Left lung (tissue), 10 donors: ENCODE results near the gene PIGC. TPM values are rescaled to one million over a fixed set of nuclear protein-coding genes. Genes with fewer than 3 reads are reported as not detected.

Experiments
- ATAC-seq: fragments of 200-7000 bp; cut with Tn5 transposase; one replicate; pipeline ENCODE4 v1.9.1; 2020; ENCODE audit warnings: moderate library complexity
- DNase-seq, 4 donors: peaks; one replicate each; pipeline ENCODE4 v3.0.0-alpha.2; 2013 to 2020
- H3K27ac ChIP-seq, 2 donors: fragments of 200-600 bp; sonication (generic) in 1 of 2; one replicate each; pipeline versions ENCODE4 v1.5.0 to v1.8.0; 2020 to 2021
- H3K27me3 ChIP-seq, 2 donors: fragments of 200-600 bp; sonication (generic) in 1 of 2; one replicate each; pipeline versions ENCODE4 v1.5.0 to v1.8.0; 2020 to 2021
- H3K36me3 ChIP-seq, 2 donors: fragments of 200-600 bp; sonication (generic) in 1 of 2; one replicate each; pipeline versions ENCODE4 v1.5.0 to v1.8.0; 2020 to 2021
- H3K4me1 ChIP-seq, 2 donors: fragments of 200-600 bp; one replicate each; pipeline ENCODE4 v1.8.0; 2021
- H3K4me3 ChIP-seq, 2 donors: fragments of 200-600 bp; sonication (generic) in 1 of 2; one replicate each; pipeline versions ENCODE4 v1.5.0 to v1.8.0; 2020 to 2021; ENCODE audit warnings: mild to moderate bottlenecking in 1 of 2
- H3K9me3 ChIP-seq, 2 donors: fragments of 200-600 bp; sonication (generic) in 1 of 2; one replicate each; pipeline versions ENCODE4 v1.5.0 to v1.8.0; 2020 to 2021
- intact Hi-C, 2 donors: fragments of 100-400 bp; cut with DNase I; formaldehyde crosslinking; loops; one replicate each; pipeline versions ENCODE4 v1.11.2 to v1.14.2; 2022
- polyA plus RNA-seq, 6 donors: library from polyadenylated mRNA; unstranded; fragments of 120-200 nt; gene quantifications; one replicate each; pipeline ENCODE4 v1.2.1, GENCODE V29; 2013; ENCODE audit not compliant: insufficient read length in 6 of 6
- total RNA-seq, 2 donors: library from RNA; stranded (reverse); fragmentation: NEBNext Ultra II Directional; extraction: Animal tissue kit (Norgen Biotek cat#: 25700); gene quantifications; one replicate each; pipeline ENCODE4 v1.2.1, GENCODE V29; 2021
- TF ChIP-seq, protein P1 (sequence below), 2 donors: fragments of 200-600 bp; sonication (generic) in 1 of 2; IDR thresholded peaks; one replicate each; pipeline versions ENCODE4 v1.5.0 to v1.8.0; 2021; ENCODE audit warnings: antibody characterized with exemption in 2 of 2
- donor health status: DM: no; HTN: yes; CAD: no.
- donor health status: DM: no; HTN: no; CAD: no.

Gene PIGC
- total and polyA plus RNA-seq, 8 donors = 22.3 to 45.8 (median 44.1) TPM

DNA sequence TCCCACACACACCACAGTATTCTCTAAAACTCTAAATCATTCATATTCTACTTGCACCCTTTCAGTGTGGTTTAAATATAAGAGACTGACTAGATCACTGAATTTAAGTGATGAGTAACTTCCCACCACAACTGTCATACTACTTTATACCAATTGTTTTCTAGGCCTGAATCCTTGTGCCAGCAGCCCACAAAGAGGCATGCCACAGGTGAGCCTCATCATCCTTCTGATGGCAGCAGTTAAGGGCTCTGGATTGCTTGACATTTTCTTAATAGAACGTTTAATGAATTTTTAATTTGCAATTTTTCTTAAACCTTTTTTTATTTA lies 13.8 kb downstream of the PIGC start:
- H3K36me3 ChIP-seq = no peaks in the 10 kb centered on the region
- intact Hi-C loops = loop anchor here in 1 of 2 donors (10.0 kb wide), 1 partner anchor 425 kb away; no protein-coding TSS in a partner anchor
- no peaks in the 10 kb centered on the region for H3K9me3 ChIP-seq
- peaks cover 0 to 5% of the 10 kb centered on the region in 2 donors for H3K4me1 ChIP-seq
- TF ChIP-seq, protein P1, sequence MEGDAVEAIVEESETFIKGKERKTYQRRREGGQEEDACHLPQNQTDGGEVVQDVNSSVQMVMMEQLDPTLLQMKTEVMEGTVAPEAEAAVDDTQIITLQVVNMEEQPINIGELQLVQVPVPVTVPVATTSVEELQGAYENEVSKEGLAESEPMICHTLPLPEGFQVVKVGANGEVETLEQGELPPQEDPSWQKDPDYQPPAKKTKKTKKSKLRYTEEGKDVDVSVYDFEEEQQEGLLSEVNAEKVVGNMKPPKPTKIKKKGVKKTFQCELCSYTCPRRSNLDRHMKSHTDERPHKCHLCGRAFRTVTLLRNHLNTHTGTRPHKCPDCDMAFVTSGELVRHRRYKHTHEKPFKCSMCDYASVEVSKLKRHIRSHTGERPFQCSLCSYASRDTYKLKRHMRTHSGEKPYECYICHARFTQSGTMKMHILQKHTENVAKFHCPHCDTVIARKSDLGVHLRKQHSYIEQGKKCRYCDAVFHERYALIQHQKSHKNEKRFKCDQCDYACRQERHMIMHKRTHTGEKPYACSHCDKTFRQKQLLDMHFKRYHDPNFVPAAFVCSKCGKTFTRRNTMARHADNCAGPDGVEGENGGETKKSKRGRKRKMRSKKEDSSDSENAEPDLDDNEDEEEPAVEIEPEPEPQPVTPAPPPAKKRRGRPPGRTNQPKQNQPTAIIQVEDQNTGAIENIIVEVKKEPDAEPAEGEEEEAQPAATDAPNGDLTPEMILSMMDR (IDR thresholded peaks at IDR 0.05) = no peak
- DNase-seq = no peak
- no peaks in the 10 kb centered on the region for H3K27me3 ChIP-seq
- H3K27ac ChIP-seq = no peak overlapping the region
- ATAC-seq = no peak
- H3K4me3 ChIP-seq = no peak overlapping the region

- TF ChIP-seq, protein P1 (IDR thresholded peaks at IDR 0.05) = peak; percentile 42 to 69
- H3K4me3 ChIP-seq = no peak overlapping the region
- H3K4me1 ChIP-seq = peaks cover 0 to 5% of the 10 kb centered on the region in 2 donors
- H3K27ac ChIP-seq = no peak overlapping the region
- H3K9me3 ChIP-seq = no peaks in the 10 kb centered on the region
- ATAC-seq = peak; percentile 81
- no peaks in the 10 kb centered on the region for H3K36me3 ChIP-seq
- intact Hi-C loops = loop anchor here in 1 of 2 donors (10.0 kb wide), 1 partner anchor 425 kb away; no protein-coding TSS in a partner anchor
- no peaks in the 10 kb centered on the region for H3K27me3 ChIP-seq
- DNase-seq = peak in 2 of 4 donors; percentile 49 to 70
These were observed 14.3 kb downstream of the PIGC start for GRCh38 chr1:172429331-172430127.

DNA sequence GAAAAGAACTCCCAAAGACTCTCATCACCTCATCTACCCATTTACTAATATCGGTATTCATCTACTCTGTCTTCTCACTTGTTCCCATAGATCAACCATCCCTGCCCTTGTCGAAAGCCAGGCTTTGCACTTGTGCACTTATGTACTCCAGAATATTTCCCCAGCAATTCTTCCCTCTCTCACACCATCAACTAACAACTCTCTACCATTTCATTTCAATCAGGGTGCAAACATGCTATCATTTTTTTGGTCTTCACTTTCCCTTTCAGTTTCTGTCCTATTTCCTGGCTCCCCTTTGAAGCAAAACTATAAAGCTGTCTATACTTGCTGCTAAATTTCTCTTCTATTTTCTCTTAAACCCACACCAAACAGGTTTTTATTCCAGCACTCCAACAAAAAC lies 16.7 kb downstream of the PIGC start:
- H3K4me3 ChIP-seq = no peak overlapping the region
- H3K36me3 ChIP-seq = no peaks in the 10 kb centered on the region
- H3K4me1 ChIP-seq = peaks cover 0 to 5% of the 10 kb centered on the region in 2 donors
- H3K27ac ChIP-seq = no peak overlapping the region
- no peaks in the 10 kb centered on the region for H3K27me3 ChIP-seq
- no peaks in the 10 kb centered on the region for H3K9me3 ChIP-seq
- intact Hi-C loops = no loop called here
- ATAC-seq (no peak), DNase-seq (no peak)
- TF ChIP-seq, protein P1 (IDR thresholded peaks at IDR 0.05) = no peak

DNA sequence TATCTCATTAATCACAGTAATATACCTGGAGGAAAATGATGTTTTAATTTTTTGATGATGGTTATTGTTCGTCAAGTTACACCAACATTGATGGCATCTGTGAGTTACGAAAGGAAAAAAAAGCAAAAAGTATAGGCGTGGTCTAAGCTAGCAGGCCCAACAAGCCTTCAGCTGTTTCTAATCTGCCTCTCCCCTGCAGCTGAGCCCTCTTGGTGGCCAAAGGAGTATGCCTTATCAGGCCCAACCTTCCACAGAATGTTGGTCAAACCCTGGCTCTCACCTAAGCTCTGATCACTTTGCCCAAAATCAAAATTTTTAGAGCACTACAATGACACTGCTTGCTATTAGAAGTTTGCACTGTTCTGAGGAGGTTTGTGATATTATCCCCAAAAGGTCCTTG lies 18.5 kb downstream of the PIGC start:
- H3K27ac ChIP-seq = no peak overlapping the region
- ATAC-seq (no peak), DNase-seq (no peak)
- H3K4me1 ChIP-seq = peaks cover 0 to 5% of the 10 kb centered on the region in 2 donors
- no peaks in the 10 kb centered on the region for H3K36me3 ChIP-seq
- intact Hi-C loops = no loop called here
- H3K27me3 ChIP-seq = no peaks in the 10 kb centered on the region
- TF ChIP-seq, protein P1 (IDR thresholded peaks at IDR 0.05) = no peak
- no peak overlapping the region for H3K4me3 ChIP-seq
- no peaks in the 10 kb centered on the region for H3K9me3 ChIP-seq

DNA sequence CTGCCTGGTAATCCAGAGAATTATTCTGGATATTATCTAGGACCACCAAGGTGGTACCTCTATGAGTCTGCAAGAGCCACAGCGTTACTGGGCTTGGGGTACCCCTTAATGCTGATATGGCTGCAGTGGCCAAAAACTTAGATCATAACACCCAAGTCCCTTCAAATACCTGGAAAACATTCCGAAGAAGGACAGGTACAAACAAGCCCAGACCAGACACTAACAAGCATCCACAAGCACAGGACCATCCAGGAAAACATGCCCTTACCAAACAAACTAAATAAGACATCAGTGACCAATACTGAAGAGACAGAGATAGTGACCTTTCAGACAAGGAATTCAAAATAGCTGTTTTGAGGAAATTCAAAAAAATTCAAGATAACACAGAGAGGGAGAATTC lies 20.5 kb downstream of the PIGC start:
- intact Hi-C loops = no loop called here
- Histone ChIP-seq H3K4me3 (no peak overlapping the region), H3K27ac (no peak overlapping the region), H3K9me3 (no peaks in the 10 kb centered on the region), H3K27me3 (no peaks in the 10 kb centered on the region), H3K4me1 (peaks cover 0 to 5% of the 10 kb centered on the region in 2 donors), H3K36me3 (no peaks in the 10 kb centered on the region)
- ATAC-seq (no peak), DNase-seq (no peak)
- TF ChIP-seq, protein P1 (IDR thresholded peaks at IDR 0.05) = no peak
